ES-I3 (cell line): ENCODE results near the gene ANKRD42.

Experiments used
- H3K36me3 ChIP-seq: 2 replicates; pipeline ENCODE4 v1.6.1; 2013; ENCODE audit warnings: mild to moderate bottlenecking, low read length, control low read depth, moderate library complexity; ENCODE audit not compliant: insufficient read depth
- H3K4me1 ChIP-seq: 2 replicates; pipeline ENCODE4 v1.6.1; 2013; ENCODE audit warnings: mild to moderate bottlenecking, control low read depth, low read length; ENCODE audit not compliant: insufficient read depth
- H3K9ac ChIP-seq: 2 replicates; pipeline ENCODE4 v1.6.1; 2013; ENCODE audit warnings: low read depth, mild to moderate bottlenecking, low read length, moderate library complexity
- H3K9me3 ChIP-seq: 2 replicates; pipeline ENCODE4 v1.6.1; 2013; ENCODE audit warnings: mild to moderate bottlenecking, low read length, moderate library complexity; ENCODE audit not compliant: control insufficient read depth, insufficient read depth

Gene ANKRD42

DNA sequence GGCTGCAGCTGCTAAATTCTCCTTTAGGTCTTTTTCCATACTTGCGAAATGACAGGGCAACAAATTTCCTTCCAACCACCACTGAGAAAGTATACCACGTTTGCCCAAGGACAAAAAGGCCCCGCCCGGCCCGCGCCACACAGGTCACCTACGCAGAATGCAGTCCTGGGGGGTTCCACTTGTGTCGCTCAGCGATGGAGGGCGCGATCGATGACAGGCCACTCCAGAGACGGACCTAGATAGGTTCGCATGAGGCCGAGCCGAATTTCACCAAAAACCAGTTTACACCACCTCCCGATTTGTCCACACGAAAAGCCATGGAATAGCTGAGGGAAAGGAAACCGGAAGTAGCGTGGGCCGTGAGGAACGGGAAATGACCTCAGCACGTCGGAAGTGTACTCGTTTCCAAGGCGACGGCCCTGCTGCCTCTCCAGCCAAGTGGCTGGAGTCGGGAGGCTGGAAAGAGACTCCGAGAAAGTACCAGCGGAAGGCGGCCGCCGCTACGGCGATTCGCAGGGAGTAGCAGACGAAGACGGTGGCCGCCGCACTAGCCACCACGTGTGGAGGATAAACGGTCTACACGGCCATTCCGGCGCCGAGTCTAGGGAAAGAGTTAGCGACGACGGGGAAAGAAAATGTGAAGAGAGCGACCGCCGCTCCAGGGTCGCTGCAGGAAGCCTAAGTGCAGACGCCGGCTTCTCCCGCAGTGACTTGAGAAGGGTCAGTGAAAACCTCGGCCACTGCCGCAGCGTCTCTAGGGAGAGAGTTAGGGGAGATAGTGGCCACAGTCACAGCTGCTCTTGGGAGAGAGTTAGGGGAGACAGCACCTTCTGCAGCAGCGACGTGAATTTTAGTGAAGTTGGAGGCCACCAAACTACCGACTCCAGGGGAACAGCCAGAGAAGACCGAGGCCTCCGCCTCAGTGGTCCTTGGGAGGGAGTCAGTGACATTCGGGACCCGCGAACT, at the start of gene ANKRD42:
ANKRD42 (plus strand) TSS at position 398 of the 966 bp plus-strand sequence. CDS start 959 bp downstream, outside the sequence.
- Histone ChIP-seq H3K9me3 (no peaks in the 10 kb centered on the region), H3K36me3 (peaks cover 7% of the 10 kb centered on the region; the same call in 1 of the 2 replicates)

DNA sequence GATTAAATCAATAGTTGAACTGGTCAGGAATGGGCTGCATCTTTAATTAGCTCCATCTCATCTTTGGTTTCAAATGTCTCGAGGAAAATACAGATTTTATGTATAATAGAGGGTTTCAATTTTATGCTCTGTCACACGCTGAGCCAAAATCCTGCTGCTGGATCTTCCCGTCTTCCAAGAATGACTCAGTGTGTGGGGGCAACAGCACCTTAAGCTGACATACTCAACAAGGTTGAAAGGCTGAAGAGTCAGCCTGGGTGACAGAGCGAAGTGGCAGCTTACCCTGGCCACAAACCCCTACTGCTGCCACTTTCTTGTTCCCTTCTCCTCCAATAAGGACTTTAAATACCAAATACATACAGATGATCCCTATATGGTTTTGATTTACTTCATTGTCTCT, 45.6 kb upstream of the ANKRD42 start:
- H3K4me1 ChIP-seq, result no peaks in the 10 kb centered on the region
- H3K9me3 ChIP-seq, result no peaks in the 10 kb centered on the region
- no peak overlapping the region for H3K9ac ChIP-seq
- H3K36me3 ChIP-seq, result no peaks in the 10 kb centered on the region

More for the DNA sequence above, at the start of gene ANKRD42:
- Histone ChIP-seq H3K4me1 (no peaks in the 10 kb centered on the region), H3K9ac (peak within 1 kb of the TSS; percentile 76)

DNA sequence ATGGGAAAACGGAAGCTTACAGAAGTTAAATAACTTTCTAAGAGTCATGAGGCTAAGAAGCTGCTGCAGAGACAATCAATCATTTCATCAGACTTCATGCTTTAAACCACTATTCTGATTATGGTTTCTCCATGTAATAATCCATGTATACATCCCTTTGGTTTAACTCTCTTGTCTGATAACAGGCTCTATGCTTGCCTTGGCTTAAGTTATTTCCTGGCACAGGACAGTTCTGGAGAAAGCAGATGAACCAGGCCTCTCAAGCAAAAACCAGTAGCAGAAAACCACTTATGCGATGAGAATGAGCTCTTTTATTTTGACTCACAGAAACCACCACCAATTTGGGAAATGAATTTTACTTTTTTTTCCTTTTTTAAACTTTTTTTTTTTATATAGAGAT, 43.1 kb upstream of the ANKRD42 start:
- Histone ChIP-seq H3K9ac (no peak overlapping the region), H3K36me3 (no peaks in the 10 kb centered on the region), H3K4me1 (no peaks in the 10 kb centered on the region), H3K9me3 (no peaks in the 10 kb centered on the region)

DNA sequence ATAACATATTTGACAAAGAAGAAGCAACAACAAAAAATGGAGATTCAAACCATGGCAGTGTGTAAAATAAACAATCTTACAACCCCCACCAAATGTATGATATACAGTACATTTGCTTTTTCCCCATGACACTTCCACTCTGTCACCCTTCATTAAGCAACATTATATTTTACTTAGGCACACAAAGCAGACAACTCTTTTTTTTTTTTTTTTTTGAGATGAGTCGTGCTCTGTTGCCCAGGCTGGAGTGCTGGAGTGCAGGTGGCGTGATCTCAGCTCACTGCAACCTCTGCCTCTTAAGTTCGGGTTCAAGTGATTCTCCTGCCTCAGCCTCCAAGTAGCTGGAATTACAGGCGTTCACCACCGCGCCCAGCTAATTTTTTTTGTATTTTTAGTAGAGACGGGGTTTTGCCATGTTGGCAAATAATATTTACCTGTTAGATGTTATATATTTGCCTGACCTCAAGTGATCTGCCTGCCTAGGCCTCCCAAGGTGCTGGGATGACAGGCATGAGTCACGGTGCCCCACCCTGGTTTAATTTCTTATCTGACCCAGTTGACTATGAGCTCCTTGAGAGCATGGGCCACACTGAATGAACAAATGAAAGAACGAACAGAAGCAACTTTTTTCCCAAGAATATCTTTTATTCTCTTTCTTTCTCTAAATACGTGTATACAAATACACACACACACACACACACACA, 42.1 kb upstream of the ANKRD42 start:
- Histone ChIP-seq H3K9ac (no peak overlapping the region), H3K36me3 (no peaks in the 10 kb centered on the region), H3K9me3 (no peaks in the 10 kb centered on the region), H3K4me1 (no peaks in the 10 kb centered on the region)

DNA sequence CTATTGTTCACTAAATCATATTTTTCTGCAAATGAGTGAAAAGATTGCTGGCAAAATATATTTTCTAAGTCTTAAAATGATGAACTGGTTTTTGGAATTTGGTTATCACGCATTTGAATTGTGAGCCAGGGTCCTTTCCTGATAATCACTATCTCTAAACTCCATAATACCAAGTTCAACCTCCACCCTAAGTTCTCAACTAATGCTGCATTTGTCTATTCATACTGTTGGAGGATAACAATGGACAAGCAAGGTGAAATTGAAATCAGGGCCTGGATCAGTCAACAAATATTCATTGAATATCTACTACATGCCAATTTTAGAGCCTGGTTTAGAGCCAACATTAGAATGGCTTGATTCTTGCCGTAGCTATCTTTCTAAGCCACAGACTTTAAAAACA, 41.2 kb upstream of the ANKRD42 start:
- no peaks in the 10 kb centered on the region for H3K36me3 ChIP-seq
- no peaks in the 10 kb centered on the region for H3K9me3 ChIP-seq
- H3K4me1 ChIP-seq, result no peaks in the 10 kb centered on the region
- no peak overlapping the region for H3K9ac ChIP-seq

DNA sequence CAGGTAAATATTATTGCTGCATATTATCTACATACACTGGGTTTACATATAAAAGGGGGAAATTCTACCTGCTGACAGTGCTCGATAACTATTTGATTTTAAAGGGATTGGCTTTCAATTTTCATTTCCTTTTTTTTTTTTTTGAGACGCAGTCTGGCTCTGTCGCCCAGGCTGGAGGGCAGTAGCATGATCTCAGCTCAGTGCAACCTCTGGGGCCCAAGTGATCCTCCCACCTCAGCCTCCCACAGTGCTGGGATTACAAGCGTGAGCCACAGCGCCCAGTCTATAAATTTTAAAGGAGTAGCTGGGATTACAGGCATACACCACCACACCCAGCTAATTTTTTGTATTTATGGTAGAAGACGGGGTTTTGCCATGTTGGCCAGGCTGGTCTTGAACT, 39.7 kb upstream of the ANKRD42 start:
- Histone ChIP-seq H3K9ac (no peak overlapping the region), H3K9me3 (no peaks in the 10 kb centered on the region), H3K4me1 (no peaks in the 10 kb centered on the region), H3K36me3 (no peaks in the 10 kb centered on the region)

DNA sequence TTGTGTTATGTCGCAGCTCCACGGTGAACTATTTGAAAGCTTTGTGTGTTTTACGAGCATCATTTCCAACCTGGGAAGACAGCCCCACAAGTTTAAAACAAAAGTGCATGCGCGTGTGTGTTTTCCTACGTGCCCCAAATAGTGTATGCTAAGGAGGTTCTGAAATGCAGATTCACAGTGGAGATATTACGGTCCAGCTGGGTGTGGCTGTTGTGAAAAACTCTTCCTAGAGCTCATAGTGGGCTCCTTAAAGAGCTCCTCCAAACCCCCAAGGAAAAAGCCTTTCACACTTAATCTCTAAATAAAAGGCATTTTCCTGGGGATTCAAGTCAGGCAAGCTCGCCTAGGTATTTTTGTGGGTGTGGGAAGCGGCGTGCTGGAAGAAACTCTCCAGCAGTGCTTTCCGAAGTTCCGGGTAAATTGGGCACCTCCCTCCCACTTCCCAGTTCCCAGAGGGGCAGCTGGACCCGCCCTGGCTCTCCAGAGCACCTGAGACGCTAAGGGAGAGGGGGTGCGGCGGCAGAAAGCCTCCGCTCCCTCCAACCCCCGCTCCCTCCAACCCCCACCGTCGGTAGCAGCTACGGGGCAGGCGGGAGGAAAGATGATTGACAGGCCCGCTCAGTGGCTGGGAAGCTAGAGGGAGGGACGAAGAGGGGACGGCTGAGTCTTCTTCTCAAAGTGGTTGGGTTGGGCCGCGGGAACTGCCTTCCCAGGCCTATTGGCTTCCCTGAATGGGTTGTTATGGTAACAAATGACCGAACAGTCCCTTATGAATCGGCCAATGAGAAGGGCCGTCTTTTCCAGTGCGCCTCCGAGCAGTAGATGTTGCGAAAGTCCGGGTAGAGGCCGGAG, 37.1 kb upstream of the ANKRD42 start:
- Histone ChIP-seq H3K4me1 (peaks cover 6% of the 10 kb centered on the region), H3K36me3 (no peaks in the 10 kb centered on the region), H3K9ac (peak overlapping the region; percentile 80), H3K9me3 (no peaks in the 10 kb centered on the region)

DNA sequence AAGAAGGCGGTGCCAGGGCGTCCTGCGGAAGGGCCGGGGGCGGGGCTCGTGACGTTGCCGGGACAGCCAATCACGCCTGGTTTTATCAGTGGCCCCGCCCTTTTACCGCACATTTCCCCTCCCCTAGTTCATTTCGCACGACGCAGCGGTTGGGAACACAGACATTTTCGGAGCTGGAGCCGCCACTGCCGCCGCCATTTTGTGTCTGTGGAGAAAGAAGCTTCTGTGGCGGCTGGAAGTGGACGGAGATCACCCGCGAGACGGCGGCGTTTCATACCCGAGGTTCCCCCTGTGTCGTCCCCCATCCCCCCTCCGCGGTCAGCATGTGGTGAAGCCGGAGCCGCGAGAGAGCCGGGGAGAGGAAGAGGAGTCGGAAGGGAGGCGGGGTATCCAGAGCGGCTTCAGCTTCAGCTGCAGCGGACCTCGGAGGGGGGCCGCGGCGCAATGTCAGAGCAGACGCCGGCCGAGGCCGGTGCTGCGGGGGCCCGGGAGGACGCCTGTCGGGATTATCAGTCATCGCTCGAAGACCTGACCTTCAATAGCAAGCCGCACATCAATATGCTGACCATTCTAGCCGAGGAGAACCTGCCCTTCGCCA, 36.4 kb upstream of the ANKRD42 start, which contains the start of gene PCF11:
PCF11 (plus strand) TSS at position 136 of the 598 bp plus-strand sequence; CDS start at position 445, 309 bp downstream.
- H3K9me3 ChIP-seq, result no peaks in the 10 kb centered on the region
- H3K9ac ChIP-seq, result peak within 1 kb of the TSS; percentile 100
- H3K4me1 ChIP-seq, result peaks cover 6% of the 10 kb centered on the region
- H3K36me3 ChIP-seq, result no peaks in the 10 kb centered on the region

DNA sequence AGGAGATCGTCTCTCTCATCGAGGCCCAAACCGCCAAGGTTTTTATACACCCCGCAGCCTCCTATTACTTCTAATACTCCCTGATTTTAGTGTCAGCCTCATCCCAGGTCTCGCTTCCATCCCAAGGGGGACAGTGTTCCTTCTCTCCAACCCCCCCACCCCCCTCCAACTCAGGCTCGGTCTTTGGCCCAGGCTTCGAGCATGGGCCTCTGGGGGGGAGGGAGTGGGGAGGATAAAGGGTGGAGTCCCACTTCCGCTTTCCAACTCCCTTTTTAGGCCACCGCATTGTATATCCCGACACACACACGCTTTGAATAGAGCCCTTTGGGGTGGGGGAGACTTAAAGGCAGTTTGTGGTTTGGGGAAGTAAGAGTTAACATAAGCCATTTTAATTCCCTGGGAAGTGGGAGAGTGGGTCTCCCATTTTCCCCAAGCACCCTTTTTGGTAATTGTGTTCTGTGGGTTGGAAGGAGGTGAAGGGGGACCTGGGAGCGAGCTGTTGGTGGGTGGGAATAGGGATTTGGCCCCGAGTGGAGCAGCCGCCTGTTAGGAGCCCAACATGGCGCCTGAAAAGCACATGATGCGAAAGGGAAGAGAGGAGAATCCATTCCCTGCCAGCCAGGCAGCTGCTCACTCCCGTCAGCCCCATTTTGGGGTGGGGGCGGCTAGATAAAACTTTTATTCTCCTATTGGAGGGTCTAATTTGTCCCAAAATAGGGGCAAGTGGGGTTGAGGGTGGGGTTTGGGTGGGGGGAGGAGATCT, 35.7 kb upstream of the ANKRD42 start:
- Histone ChIP-seq H3K9me3 (no peaks in the 10 kb centered on the region), H3K36me3 (no peaks in the 10 kb centered on the region), H3K9ac (peak overlapping the region; percentile 100), H3K4me1 (peaks cover 6% of the 10 kb centered on the region)

DNA sequence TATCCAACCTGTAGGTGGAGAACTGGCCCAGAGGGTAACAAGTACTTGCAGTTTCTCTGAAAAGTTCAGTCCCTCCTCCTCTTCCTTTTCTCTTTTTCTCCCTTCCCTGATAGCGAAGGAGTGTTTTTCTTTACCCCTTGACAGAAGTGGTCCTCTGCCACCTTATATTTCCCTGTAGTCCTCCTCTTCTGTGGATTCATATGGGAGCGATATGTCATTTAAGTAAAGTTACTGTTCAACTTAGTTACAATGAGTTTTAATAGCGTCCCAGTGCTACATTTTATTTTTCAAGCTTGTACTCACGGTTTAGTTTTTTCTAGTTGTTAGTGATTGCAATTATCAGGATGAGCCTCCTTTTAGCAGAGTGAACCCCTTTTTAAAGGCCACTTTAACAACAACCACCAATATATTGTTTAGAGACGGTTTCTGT, 35.1 kb upstream of the ANKRD42 start:
- H3K4me1 ChIP-seq, result peaks cover 6% of the 10 kb centered on the region
- no peaks in the 10 kb centered on the region for H3K9me3 ChIP-seq
- H3K36me3 ChIP-seq, result no peaks in the 10 kb centered on the region
- H3K9ac ChIP-seq, result peak overlapping the region; percentile 100

DNA sequence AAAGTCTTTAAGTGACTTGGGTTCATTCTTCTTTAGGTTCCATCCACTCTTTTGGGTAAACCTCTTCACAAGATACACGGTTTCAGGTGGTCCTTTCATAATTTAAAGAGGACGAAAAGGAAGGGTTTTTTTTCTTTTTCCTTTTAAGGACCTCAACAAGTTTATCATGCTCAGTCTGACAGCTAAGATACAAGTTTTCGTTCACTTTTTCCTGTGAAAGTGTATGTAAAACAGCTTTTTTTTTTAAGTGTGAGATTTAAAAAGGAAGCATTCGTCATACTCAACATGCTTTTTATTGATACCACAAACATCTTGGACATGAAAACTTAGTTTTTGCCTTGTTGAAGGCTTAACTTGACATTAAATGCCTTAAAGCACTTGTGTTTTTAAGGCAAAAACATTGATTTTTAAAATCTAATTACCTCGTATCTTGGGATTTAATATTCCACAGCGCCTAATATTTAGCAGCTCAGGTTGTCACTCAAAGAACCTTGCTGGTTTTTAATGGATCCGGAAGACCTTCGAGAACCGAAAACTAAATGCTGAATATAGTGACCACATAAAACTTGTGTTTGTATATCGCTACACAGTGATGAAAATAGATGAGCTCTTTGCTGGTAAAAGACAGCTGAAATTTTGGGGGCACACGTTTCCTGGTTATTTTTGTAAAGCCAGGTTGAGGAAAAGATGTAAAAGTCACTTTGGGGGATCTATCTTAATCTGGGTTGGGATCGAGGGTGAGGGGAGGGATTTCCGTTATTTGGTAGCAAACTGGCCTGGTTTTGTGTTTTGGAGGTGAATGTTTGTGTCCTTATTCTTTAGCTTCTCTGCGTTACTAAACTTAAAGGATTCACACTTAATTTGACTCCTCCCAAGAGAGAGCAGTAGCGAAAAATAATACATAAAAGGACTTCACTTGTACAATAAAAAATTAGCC, 34.3 kb upstream of the ANKRD42 start:
- Histone ChIP-seq H3K36me3 (peaks cover 4% of the 10 kb centered on the region; the same call in 1 of the 2 replicates), H3K4me1 (peaks cover 6% of the 10 kb centered on the region), H3K9me3 (no peaks in the 10 kb centered on the region), H3K9ac (peak overlapping the region; percentile 100)
